Vagina (tissue), 2 donors: ENCODE results near the gene TIMP2. TPM values are rescaled to one million over a fixed set of nuclear protein-coding genes. Genes with fewer than 3 reads are reported as not detected.
"Not testable (repeated sequence)": the region's sequence is repeated elsewhere in the genome, so short reads cannot be mapped to it uniquely, and the experiment has no call there.

Source experiments
- DNase-seq, 2 donors: peaks; one replicate each; pipeline ENCODE4 v3.0.0-alpha.2; 2017; ENCODE audit errors: extremely low spot score in 2 of 2
- H3K27ac ChIP-seq: fragments of 200-600 bp; sonication (generic); one replicate; pipeline ENCODE4 v1.5.1; 2019
- H3K27me3 ChIP-seq: fragments of 200-600 bp; sonication (generic); one replicate; pipeline ENCODE4 v1.5.1; 2019
- H3K36me3 ChIP-seq, 2 donors: fragments of 200-600 bp; sonication (generic); one replicate each; pipeline ENCODE4 v1.5.1; 2017 to 2019
- H3K4me1 ChIP-seq: fragments of 200-600 bp; sonication (generic); one replicate; pipeline ENCODE4 v1.5.1; 2019
- H3K4me3 ChIP-seq, 2 donors: fragments of 200-600 bp; sonication (generic); 1 replicate in 1 of 2; 2 replicates in 1 of 2; pipeline ENCODE4 v1.5.1; 2016 to 2019
- H3K9me3 ChIP-seq: fragments of 200-600 bp; sonication (generic); one replicate; pipeline ENCODE4 v1.5.1; 2019
- POLR2A ChIP-seq, 2 donors: fragments of 450-650 bp; IDR thresholded peaks; one replicate each; pipeline ENCODE4 v1.6.1; 2017; ENCODE audit warnings: antibody characterized with exemption in 2 of 2, mild to moderate bottlenecking in 2 of 2, moderate library complexity in 2 of 2
- POLR2AphosphoS5 ChIP-seq, 2 donors: sonication (generic); formaldehyde crosslinking; IDR thresholded peaks; one replicate each; pipeline ENCODE4 v1.9.0; 2017; ENCODE audit warnings: antibody characterized with exemption in 2 of 2, mild to moderate bottlenecking in 2 of 2, low read depth in 1 of 2; ENCODE audit not compliant: insufficient read depth in 1 of 2
- intact Hi-C: fragments of 100-400 bp; cut with DNase I; formaldehyde crosslinking; loops from one replicate; pipeline ENCODE4 v1.15.1; 2023
- total RNA-seq: library from RNA; depleted of rRNA; stranded (reverse); fragments of >200 nt; gene quantifications from one replicate; pipeline ENCODE4 v1.2.3, GENCODE V29; 2016
- TF ChIP-seq, protein P1 (sequence below), 3 experiments: fragments of 450-650 bp in 2 of 3; fragments of 200-600 bp in 1 of 3; sonication (generic) in 1 of 3; IDR thresholded peaks; one replicate each; pipeline ENCODE4 v1.5.1; 2017 to 2019; ENCODE audit warnings: antibody characterized with exemption in 3 of 3, mild to moderate bottlenecking in 2 of 3, moderate library complexity in 2 of 3

TIMP2 gene
- total RNA-seq, 1 donor from 2014 or later: 181 TPM

DNA sequence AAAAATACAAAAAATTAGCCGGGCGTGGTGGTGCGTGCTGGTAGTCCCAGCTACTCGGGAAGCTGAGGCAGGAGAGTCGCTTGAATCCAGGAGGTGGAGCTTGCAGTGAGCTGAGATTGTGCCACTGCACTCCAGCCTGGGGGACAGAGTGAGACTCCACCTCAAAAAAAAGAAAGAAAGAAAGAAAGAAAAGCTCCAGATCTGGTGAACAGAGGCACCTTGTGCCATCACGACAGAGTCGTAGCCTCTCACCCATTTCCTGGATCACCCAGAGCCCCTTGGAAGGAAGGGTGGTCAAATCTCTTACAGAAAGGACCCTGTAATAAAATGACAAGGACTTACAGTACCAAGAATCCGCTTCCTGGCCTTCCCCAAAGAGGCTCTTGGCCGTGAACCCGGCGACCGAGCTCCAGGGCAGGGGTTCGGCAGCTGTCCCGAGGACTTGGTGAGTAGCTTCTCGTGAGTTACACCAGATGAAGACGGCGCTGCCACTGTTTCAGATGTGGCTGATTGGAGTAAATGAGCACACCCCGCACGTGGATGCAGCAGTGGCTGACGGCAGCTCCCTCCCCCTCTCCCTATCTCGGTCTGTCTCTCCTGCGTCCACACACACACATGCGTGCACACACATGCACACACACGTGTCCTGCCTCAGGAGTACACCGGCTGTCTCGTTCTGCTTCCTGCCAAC, 41.1 kb upstream of the TIMP2 start:
- Histone ChIP-seq H3K4me3 (no peak overlapping the region), H3K4me1 (peaks cover 12% of the 10 kb centered on the region), H3K27me3 (no peaks in the 10 kb centered on the region), H3K27ac (no peak overlapping the region), H3K36me3 (no peaks in the 10 kb centered on the region), H3K9me3 (no peaks in the 10 kb centered on the region)
- TF ChIP-seq POLR2A (IDR thresholded peaks at IDR 0.05): no peak
- TF ChIP-seq, protein P1, sequence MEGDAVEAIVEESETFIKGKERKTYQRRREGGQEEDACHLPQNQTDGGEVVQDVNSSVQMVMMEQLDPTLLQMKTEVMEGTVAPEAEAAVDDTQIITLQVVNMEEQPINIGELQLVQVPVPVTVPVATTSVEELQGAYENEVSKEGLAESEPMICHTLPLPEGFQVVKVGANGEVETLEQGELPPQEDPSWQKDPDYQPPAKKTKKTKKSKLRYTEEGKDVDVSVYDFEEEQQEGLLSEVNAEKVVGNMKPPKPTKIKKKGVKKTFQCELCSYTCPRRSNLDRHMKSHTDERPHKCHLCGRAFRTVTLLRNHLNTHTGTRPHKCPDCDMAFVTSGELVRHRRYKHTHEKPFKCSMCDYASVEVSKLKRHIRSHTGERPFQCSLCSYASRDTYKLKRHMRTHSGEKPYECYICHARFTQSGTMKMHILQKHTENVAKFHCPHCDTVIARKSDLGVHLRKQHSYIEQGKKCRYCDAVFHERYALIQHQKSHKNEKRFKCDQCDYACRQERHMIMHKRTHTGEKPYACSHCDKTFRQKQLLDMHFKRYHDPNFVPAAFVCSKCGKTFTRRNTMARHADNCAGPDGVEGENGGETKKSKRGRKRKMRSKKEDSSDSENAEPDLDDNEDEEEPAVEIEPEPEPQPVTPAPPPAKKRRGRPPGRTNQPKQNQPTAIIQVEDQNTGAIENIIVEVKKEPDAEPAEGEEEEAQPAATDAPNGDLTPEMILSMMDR (IDR thresholded peaks at IDR 0.05): no peak
- no peak for TF ChIP-seq POLR2AphosphoS5 (IDR thresholded peaks at IDR 0.05; ENCODE audit: insufficient read depth in 1 of 2, low read depth in 1 of 2)
- no peak for DNase-seq
- intact Hi-C loops: no loop called here

DNA sequence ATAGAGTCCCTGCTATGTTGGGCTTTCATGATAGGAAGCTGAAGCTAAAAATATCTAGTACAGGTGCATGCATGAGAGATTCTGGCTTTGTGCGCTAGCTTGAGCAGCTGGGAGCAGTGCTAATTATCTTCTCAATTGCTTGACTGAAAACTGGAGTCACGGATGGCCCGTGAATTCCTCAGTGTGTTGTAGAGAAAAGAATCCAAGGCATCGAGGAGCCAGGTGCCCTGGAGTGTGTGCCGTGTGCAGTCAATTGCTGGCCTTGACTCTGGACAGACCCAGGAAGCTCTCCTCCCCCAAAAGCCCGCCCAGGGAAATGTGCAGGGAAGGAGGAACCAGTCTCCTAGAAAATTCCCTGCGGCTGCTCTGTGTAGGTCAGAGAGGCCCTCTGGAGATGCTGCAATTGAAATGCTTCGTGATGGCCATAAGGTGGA, 40.3 kb upstream of the TIMP2 start:
- no peak for DNase-seq
- Histone ChIP-seq H3K27ac (no peak overlapping the region), H3K9me3 (no peaks in the 10 kb centered on the region), H3K4me3 (no peak overlapping the region), H3K27me3 (no peaks in the 10 kb centered on the region), H3K36me3 (no peaks in the 10 kb centered on the region), H3K4me1 (peaks cover 5% of the 10 kb centered on the region)
- TF ChIP-seq POLR2A (IDR thresholded peaks at IDR 0.05) (no peak), POLR2AphosphoS5 (IDR thresholded peaks at IDR 0.05; ENCODE audit: insufficient read depth in 1 of 2, low read depth in 1 of 2) (no peak)
- TF ChIP-seq, protein P1 (IDR thresholded peaks at IDR 0.05): no peak
- intact Hi-C loops: no loop called here

DNA sequence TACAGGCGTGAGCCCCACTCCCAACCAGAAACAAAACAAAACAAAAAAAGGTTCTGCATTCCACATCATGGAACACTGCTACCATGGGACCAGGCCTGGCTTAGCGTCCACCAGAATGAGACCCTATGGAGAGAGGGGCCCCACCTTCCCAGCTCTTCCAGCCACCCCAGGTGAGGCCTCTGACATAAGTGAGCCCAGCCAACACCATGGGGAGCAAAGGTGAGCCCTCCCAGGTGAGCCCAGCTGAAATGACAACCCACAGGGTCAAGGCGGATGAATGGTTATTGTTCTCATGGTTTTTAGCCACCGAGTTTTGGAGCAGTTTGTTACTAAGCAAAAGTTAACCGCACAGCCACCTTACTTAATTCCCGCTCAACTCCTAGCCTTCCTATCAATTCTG, 38.2 kb upstream of the TIMP2 start:
- Histone ChIP-seq H3K9me3 (no peaks in the 10 kb centered on the region), H3K36me3 (no peaks in the 10 kb centered on the region), H3K4me1 (no peaks in the 10 kb centered on the region), H3K27me3 (no peaks in the 10 kb centered on the region), H3K27ac (no peak overlapping the region), H3K4me3 (no peak overlapping the region)
- TF ChIP-seq POLR2AphosphoS5 (IDR thresholded peaks at IDR 0.05; ENCODE audit: insufficient read depth in 1 of 2, low read depth in 1 of 2) (no peak), POLR2A (IDR thresholded peaks at IDR 0.05) (no peak)
- TF ChIP-seq, protein P1 (IDR thresholded peaks at IDR 0.05): no peak
- DNase-seq: no peak
- intact Hi-C loops: no loop called here

DNA sequence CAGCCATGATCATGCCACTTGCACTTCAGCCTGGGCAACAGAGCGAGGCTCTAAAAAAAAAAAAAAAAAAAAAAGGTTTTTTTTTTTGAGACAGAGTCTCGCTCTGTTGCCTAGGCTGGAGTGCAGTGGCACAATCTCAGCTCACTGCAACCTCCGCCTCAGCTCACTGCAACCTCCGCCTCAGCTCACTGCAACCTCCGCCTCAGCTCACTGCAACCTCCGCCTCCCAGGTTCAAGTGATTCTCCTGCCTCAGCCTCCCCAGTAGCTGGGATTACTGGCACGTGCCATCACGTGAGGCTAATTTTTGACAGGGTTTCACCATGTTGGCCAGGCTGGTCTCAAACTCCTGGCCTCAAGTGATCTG, 37.8 kb upstream of the TIMP2 start:
- H3K4me1 ChIP-seq, H3K9me3 ChIP-seq, H3K4me3 ChIP-seq, intact Hi-C loops, H3K27ac ChIP-seq, H3K36me3 ChIP-seq, DNase-seq, H3K27me3 ChIP-seq: not testable (repeated sequence)

DNA sequence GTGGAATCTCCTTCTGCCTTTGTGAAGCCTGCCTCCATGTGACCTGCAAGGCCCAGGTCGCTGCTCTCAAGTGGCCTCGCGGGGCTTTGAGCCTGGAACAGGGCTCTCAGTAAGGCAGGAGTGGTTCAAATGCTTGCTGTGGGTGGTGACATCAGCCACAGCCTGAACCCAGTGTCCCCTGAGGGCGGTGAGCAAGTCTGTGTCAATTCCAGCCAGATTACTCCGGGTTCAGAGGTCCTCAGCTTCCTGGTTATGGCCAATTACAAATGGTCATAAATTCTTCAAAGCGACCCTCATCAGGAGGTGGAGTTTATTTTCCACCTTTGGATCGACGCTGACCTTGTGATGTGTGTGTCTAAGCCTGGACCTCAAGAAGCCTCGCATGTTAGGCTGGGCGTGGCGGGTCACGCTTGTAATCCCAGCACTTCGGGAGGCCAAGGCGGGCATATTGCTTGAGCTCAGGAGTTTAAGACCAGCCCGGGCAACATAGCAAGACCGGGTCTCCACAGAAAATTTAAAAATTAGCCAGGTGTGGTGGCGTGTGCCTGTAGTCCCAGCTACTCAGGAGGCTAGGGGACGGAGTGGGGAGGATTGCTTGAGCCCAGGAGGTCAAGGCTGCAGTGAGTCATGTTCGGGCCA, 37.3 kb upstream of the TIMP2 start:
- Histone ChIP-seq H3K4me1 (no peaks in the 10 kb centered on the region), H3K4me3 (no peak overlapping the region), H3K27ac (no peak overlapping the region), H3K27me3 (no peaks in the 10 kb centered on the region), H3K36me3 (no peaks in the 10 kb centered on the region), H3K9me3 (no peaks in the 10 kb centered on the region)
- intact Hi-C loops: no loop called here
- TF ChIP-seq POLR2A (IDR thresholded peaks at IDR 0.05): no peak
- TF ChIP-seq POLR2AphosphoS5 (IDR thresholded peaks at IDR 0.05; ENCODE audit: insufficient read depth in 1 of 2, low read depth in 1 of 2): no peak
- TF ChIP-seq, protein P1 (IDR thresholded peaks at IDR 0.05): no peak
- no peak for DNase-seq
